Measurements from ENCODE around the gene ADCY3.
"Not testable (repeated sequence)": the region's sequence is repeated elsewhere in the genome, so short reads cannot be mapped to it uniquely, and the experiment has no call there.

The ADCY3 gene

DNA sequence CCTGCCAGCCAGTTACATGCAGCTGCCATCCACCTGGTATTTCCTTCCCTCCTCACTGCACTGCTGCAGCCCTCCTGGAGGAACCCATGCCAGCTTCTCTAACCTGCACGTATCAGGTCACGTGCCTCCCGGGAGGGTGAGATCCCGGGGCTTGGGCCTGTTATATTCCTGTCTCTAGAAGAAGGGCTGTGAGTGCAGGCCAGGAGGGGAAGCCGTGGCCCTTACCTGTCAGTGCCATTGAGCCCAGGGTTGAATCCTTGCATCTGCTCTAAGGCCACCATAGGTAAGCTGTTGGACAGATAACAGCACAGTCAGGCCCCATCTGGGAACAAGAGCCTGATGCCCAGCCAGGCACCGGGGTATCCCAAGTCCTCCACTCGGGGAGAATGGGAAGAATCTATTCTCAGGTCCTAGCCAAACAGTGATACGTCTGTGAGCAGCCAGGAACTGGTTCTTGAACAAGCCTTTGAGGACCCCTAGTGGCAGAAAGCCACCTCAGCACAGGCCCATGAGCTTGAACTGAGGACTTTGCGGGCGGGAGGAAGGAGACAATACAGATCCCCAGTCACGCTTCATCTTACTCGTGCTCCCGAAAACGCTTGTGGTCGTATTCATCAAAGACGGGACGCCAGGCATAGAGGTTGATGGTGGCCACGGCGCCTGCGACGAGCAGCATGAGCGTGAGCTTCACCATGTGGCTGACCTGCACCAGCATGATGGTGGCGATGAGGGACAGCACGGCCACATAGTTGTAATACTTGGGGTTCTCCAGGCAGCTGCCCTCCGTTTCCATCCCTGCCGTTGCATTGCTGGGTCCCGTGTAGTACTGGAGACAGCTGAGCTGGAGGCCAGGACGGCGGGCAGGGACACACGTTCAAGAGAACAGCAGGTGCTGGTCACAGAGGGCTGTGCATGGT is 92.5 kb downstream of the ADCY3 start:
- DNase-seq = peak; percentile 63 to 70

DNA sequence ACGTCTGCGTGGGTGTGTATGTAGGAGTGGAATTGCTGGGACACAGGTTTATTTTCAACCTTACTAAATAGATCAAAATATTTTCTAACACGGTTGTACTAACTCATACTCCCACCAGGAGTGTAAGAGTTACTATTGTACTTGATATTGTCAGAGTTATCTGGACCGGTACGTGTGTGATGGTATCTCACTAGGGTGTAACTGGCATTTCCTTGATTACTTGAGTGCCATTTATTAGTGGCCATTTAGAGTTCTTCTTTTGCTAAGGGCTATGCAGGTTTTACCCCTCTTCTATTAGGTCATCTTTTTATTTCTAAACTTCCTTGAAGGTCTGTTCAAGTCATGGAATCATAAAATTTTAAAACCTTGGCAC is 93.3 kb downstream of the ADCY3 start:
- DNase-seq = no peak

DNA sequence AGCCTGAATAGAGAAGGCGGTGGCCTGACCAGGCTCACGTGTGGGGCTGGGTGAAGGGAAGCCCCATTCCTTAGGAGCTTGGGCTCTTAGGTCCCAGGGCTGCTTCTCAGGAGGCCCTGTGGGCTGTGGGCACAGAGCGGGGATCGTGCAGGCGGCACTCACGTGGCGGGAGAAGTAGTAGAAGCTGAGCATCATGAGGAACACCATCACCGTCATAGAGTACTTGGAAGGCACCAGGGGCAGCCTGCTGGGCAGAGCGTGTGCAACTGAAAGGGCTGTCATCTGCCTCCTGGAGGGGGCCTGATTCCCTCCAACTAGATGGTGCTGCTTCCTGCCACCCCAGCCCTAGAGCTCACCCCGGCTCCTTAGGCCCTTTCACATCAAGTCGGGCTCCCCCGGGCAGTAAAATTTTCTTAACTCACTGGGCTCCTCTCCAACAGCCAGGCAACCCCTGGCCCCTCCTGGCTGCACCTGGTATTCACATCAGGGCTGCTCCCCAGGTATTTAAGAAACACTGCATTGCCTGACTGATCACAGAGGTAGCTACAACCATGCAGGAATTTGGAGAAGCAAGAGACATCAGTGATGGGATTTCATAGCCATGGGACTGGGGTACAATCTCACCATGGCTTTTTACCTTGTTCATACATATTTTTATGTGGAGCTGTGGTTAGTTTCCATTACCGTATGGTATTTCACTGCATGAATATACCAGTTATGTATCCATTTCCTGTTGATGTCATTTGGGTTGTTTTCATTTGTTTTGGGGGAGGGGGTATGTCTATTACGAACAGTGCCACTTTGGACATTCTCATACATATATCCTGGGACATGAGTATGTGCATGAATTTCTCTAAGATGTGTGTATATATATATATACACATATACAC is 93.9 kb downstream of the ADCY3 start:
- no peak for DNase-seq

DNA sequence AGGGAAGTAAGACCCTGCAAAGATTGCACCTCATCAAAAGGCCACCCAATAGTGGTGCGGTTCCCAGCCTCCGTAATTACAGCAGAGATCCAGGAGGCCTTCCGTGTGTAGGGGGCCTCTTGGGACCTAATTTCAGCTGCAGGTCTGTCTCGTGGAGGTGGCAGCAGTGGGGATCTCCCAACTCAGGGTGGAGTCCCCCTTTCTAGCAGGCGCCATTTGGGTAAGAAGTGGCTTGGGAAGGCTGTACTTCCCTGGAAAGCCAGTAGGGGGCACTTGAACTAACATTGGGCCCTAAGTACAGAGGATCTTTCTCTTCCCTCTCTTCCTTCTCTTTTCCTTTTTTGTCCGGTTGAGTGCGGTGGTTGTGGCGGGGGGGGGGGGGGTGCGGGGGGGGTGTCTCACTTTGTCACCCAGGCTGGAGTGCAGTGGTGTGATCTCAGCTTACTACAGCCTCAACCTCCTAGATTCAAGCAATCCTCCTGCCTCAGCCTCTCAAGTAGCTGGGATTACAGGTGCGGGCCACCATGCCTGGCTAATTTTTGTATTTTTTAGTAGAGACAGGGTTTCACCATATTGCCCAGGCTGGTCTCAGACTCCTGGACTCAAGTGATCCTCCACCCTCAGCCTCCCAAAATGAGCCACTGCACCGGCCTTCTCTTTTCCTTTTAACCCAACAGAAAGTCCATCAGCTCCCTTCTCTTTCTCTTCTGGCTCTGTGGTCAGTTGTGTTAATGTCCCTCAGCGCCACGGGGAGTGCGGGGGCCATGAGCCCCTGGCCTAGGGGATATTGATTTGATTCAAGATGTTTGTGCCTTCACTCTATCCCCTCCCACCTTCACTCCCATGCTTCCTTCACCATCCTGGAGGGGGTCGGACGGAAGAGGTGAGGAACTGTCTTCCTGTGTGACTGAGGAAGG is 94.8 kb downstream of the ADCY3 start:
- DNase-seq = no peak

DNA sequence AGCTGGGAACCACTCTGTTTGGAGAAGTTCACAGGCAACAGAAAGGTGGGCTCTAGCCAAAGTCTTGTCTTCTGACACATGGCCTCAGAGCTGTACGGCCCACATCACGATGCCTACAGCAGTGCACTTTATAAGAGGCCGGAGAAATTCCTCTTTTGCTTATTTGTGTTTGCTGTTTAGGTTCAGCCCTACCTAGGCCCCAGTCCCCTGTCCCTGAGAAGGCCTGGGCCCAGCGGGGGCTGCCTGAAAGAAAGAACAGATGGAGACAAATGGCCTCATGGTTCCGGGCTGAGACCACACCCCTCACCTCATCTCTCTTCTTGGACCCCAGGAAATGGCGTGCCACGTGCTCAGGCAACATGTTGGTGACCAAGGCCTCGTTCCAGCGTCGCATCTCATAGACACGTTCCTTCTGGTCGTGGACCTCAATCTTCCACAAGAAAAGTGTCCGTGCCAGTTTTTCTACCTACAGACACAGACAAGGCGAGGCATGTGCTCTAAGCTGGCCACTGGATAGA is 95.9 kb downstream of the ADCY3 start:
- no peak for DNase-seq

DNA sequence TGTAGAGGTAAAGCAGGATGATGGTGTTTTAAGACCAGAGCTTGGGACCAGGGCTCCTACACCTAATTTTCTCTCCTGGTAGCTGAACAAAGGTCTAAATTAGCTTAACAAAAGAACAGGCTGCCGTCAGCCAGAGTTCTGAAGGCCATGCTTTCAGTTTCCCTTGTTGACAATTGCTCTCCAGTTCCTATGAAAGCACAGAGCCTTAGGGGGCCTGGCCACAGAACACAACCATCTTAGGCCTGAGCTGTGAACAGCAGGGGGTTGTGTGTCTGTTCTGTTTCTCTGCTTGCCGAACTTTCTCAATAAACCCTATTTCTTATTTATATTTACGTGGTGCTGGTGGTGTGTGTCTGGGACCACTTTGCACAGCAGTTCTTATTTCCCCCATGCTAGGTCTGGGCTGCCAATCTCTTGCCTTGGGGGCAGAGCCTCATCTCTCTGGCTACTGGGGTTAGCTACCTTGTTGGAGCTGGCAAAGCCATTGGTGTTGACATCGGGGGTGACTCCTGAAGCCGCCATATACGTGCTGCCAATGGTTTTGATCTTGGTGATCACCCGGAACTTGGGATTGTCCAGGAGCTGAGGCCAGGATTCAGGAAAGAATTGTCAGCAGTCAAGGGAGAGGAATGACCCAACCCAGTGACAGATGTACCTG is 97.9 kb downstream of the ADCY3 start:
- DNase-seq = no peak

DNA sequence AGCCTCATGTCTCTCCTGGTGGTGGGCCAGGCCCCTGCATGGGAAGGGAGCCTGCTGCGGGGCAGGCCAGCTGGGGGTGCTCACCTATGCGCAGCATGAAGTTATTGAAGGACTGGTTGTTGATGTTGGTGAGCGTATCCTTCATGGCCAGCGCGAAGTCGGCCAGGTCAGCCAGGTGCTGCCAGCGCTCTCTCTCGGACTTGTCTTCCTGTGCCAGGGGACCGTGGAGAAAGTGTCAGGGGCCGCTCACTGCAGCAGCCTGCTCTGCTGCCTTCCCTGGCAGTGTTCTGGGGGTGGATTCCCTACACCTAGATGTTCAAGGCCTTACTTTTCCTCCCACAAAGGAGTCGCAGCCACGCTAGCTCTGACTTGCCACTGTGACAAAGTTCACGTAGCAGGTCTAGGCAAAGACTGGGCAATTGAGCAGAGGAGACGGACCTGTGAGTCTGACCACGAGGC is 98.6 kb downstream of the ADCY3 start:
- no peak for DNase-seq

DNA sequence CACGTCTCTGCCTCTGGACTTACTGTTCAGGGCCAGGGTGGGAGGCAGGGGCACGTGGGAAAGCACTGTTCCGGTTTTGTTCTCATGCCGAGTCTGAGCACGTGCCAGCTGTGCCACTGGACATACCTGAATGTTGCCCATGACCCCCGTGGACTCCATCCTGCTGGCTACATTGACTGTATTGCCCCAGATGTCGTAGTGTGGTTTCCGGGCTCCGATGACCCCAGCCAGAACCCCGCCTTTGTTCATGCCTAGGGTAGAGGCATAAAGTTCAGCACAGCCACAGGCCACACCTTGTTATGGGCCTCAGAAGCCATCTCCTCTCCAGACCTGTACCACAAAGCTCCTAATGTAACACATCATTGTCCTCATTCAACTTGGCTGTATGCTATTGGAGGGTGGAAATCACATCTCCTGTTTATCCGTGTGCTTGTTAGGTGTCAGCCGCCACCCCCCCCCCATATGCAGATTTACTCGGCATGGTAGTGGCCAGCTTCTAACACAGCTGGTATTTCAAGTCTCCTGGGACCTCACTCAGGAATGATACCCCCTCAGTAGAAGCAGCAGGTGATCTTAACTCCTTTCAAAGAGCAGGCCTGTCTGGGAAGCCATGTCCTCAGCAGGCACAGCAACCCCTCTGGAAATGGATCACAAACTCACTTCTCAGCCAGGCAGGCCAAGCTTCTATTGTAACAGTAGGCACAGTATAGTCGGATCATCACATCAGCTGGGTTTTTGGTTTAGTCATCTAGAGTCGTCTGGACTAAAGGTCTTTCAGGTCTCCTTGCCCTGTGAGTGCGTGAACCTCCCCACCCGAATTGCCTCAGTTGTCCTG is 99.2 kb downstream of the ADCY3 start:
- DNase-seq = no peak

DNA sequence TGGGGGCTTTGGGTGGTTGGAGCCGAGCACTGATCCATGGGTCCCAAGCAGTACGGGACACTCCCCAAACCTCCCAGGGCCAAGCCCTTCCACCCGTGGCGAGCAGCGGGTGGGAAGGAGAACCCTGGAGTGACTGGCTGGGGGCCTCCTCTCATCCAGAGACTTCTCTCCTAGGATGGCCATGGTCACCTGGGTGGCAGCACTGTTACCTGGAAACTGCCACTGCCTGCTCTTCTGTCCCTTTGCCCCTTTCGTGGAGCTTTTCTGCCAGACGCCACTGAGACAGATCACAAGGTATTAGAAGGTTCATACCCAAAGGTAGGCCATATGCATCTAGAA is 99.9 kb downstream of the ADCY3 start:
- DNase-seq = no peak

DNA sequence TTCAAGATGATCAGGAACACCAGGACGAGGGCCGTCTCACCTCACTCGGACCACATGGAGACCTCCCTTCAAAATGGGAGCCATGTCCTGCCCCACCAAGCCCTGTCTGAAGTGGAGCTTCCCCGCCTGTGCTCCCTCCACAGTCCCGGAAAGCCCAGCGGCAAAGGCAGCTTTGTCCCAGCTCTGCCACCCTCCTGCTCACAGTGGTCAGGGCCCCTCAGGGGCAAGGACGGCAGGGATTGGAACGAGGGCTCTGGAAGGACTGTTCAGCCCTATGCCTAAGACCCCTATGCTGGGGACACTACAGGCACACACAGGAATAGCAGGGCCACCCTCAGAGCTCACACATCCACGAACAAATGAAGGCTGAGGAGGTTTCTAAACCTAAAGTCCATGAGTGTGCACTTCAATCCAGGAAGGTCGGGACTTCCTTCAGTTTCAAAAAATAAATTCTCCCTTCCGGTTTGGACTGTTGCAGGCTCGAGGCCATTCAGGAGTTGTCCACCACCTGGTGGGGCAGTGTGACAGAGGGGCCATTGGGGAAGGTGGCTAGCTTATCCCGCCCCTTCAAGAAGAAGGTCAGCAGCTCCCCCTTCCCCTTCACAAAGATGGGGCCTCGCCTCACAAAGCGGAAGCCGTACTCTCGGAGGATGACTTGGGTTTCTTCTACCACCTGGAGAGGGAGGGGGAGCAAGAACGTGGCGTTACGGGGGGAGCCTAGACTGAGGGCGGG is 100.4 kb downstream of the ADCY3 start:
- DNase-seq = no peak

DNA sequence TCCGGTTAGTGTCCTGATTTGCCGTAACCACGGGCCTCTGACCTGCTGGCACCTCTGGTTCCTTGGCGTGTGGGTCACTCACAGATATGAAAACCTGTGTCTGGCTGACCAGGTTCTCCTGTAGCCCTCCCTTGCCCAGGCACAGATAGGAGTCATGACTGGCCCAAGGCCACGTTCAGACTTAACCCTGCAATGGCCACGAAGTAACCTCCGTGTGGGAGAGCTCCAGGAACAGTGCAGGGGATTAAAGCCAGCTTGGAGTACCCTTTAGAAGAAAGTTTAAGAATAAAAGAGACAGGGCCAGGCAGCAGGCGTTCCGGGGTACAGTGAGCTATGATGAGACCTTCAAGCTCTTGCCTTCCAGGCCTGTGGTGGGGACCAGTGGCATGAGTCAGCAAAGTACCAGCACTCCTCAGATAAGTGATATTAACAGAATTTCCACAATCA is 101.3 kb downstream of the ADCY3 start:
- DNase-seq = no peak

DNA sequence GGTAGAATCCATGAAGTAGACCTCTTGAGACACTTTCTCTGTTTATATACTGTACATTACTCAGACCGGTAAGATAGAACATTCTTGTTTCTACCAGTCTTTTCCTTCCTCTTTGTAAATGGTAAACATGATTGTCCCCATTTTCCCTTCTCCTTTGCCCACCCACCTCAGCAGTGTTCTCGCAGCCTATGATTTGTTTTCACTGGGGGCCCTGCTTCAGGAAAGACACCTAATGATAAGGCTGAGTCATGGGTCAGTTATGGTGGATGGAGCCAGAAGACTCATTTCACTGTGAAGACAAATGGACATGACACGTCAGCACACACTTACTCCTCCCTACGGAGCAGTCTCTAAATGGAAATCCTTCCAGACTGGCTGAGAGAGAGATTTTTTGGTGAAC is 103.2 kb downstream of the ADCY3 start:
- DNase-seq = no peak

DNA sequence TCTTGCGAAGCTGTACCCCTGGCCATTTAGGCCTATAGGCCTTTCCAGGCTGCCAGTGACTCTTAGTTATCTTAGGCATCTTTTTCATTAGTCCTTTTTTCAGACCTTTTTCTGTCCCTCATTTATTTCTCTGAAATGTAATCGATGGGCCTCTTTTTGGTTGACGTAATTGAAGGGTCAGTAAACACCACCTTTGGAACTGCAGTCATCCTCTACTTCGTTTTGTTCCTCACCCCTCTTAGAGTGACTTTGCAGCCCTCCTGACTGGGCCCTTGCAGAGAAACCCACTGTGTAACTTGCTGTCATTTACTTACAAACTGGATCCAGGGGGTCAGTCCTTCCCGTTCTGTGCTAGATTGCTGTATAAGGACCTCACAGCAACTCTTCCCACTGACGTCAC is 103.6 kb downstream of the ADCY3 start:
- DNase-seq = no peak

DNA sequence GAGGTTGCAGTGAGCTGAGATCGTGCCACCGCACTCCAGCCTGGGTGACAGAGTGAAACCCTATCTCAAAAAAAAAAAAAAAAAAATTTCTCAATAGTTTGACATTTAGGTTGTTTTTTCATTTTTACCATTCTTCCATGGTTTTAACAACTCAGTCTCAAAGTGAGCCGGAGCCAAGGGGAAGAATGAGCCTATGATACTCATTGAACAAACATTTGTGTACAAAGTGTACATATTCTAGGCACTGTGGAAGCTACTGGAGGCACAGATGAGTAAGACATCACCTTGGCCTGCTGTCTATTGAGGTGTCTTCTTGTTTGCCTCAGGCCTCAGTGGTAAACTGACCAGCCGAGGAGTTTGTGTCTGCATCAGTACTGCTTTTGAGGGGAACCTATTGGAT is 104.9 kb downstream of the ADCY3 start:
- DNase-seq = no peak

DNA sequence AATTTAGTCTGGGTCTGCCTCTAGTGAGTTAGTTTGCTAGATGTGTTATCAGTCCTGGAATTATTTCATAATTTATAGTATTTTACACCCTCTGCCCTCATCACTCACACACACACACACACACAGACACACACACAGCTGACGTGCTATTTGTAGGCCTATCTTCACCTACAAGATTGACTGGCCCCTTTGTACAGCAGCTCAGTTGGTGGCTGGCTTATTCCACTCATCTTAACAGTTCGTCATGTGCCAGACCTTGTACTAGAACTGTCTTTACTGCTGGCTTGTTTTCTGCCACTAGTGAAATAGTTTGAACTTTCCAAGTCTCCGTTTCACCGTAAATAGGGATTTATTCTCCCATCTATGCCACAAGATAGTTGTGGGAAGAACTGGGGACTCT is 105.5 kb downstream of the ADCY3 start:
- DNase-seq = no peak

DNA sequence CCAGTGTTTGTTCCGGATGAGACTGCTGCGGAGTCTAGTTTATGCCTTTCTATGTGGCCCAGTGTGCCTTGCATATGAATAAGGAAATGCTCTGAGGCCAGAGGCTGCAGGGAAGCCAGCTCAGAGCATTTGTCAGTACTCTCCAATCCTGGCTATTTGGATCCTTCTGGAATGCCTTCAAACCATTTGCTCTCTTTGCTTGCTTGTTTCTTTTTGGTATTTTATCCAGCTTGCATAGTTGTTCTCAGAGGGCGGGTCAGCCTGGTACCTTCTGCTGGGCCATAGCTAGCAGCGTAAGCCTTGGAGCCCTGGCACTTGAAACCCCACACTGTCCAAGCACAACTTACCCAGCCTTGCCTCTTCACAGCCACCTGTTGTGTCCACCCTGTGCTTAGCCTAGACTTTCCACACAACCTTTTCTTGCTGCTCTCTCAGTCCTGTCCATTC is 106.3 kb downstream of the ADCY3 start:
- no peak for DNase-seq

DNA sequence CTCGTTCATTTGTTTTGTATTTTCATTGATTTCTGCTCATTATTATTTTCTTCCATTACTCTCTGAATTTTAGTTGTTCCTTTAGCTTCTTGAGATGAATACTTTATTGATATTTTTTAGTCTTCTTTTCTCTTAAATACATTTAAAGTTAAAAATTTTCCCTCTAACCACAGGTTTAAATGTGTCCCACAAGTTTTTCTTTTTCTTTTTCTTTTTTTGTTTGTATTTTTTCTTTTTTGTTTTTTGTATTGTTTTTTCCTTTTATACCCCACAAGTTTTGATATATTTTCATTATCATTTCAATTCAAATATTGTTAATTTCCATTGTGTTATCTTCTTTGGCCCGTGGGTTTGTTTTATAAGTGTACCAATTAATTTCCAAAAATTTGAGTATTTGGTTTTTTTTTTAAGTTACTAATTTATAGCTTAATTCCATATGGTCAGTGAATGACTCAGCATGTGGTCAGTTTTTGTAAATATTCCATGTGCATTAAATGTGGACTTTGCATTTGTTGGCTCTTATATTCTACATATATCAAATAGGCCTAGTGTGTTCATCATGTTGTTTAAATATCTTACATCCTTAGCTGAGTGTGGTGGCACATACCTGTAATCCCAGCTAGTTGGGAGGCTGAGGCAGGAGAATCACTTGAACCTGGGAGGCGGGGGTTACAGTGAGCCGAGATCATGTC is 110.6 kb downstream of the ADCY3 start:
- no peak for DNase-seq

DNA sequence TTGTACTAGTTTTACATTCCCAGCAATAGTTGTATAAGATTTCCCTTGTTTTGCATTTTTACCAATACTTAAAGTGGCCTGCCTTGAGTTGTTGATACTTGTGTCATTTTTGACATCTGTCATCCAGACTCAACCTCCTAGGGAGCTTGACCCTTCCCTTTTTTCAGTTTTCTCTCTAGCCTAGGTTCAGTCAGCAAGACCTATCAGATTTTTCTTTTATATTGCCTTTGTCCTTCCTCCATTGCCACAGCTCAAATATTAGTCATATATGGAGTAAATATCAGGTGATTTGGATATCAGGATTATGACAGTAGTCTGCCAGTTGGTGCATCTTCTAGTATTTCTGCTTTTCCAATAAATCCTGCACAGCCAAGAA is 113.4 kb downstream of the ADCY3 start:
- no peak for DNase-seq

DNA sequence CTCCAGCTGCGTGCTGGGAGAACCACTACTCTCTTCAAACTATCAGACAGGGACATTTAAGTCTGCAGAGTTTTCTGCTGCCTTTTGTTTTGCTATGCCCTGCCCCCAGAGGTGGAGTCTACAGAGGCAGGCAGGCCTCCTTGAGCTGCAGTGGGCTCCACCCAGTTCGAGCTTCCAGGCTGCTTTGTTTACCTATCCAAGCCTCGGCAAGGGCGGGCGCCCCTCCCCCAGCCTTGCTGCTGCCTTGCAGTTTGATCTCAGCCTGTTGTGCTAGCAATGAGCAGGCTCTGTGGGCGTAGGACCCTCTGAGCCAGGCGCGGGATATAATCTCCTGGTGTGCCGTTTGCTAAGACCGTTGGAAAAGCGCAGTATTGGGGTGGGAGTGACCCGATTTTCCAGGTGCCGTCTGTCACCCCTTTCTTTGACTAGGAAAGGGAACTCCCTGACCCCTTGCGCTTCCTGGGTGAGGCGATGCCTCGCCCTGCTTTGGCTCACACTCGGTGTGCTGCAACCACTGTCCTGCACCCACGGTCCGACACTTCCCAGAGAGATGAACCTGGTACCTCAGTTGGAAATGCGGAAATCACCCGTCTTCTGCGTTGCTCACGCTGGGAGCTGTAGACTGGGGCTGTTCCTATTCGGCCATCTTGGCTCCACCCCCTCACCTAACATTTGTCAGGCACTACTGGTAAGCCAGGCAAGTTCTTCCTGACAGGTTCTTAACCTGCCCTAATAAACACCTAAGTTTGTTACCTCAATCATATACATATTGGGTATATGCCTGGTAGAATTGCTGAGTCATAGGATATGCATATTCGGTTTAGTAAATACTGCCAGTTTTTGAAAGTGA is 114.0 kb downstream of the ADCY3 start:
- not testable (repeated sequence) for DNase-seq

Data from activated CD4-positive, alpha-beta T cell treated with anti-CD3 and anti-CD28 coated beads, Interleukin-2, amount 50 U/mL, for 4 hours (primary cell).